ENCODE measurements around the gene ACTRT3. TPM values are rescaled to one million over a fixed set of nuclear protein-coding genes. Genes with fewer than 3 reads are reported as not detected.

Gene ACTRT3
- total RNA-seq (1 to 10 TPM; 1.1 to 4.4 (median 2.0) TPM), polyA plus RNA-seq (1 to 10 TPM in 1 of 3 donors, under 1 TPM in 2; 0.32 to 1.1 (median 0.37) TPM)
- long read RNA-seq, donor 1, partial matches to known transcripts = 0 of 4 reads
- long read RNA-seq, donor 1, other reads (novel, unspliced or antisense) = 0 of 4 reads
- long read RNA-seq, donor 2 = 0 reads
- long read RNA-seq, donor 3, partial matches to known transcripts = 0 of 2 reads
- long read RNA-seq, donor 3, other reads (novel, unspliced or antisense) = 0 of 2 reads
- long read RNA-seq, donor 4, partial matches to known transcripts = 0 of 1 reads
- long read RNA-seq, donor 4, other reads (novel, unspliced or antisense) = 0 of 1 reads
- long read RNA-seq, donor 5, partial matches to known transcripts = 0 of 4 reads
- long read RNA-seq, donor 5, other reads (novel, unspliced or antisense) = 0 of 4 reads
- long read RNA-seq, donor 6 = 0 reads
- long read RNA-seq, donor 7 = 0 reads
- long read RNA-seq, donor 8, partial matches to known transcripts = 0 of 3 reads
- long read RNA-seq, donor 8, other reads (novel, unspliced or antisense) = 0 of 3 reads
- long read RNA-seq, donor 9, partial matches to known transcripts = 0 of 2 reads
- long read RNA-seq, donor 9, other reads (novel, unspliced or antisense) = 0 of 2 reads
- long read RNA-seq, donor 10, transcript ACTRT3-201 (2 exons, 2,005 nt) = major isoform, 5 of 5 reads
- long read RNA-seq, donor 10, partial matches to known transcripts = 0 of 5 reads
- long read RNA-seq, donor 10, other reads (novel, unspliced or antisense) = 0 of 5 reads

DNA sequence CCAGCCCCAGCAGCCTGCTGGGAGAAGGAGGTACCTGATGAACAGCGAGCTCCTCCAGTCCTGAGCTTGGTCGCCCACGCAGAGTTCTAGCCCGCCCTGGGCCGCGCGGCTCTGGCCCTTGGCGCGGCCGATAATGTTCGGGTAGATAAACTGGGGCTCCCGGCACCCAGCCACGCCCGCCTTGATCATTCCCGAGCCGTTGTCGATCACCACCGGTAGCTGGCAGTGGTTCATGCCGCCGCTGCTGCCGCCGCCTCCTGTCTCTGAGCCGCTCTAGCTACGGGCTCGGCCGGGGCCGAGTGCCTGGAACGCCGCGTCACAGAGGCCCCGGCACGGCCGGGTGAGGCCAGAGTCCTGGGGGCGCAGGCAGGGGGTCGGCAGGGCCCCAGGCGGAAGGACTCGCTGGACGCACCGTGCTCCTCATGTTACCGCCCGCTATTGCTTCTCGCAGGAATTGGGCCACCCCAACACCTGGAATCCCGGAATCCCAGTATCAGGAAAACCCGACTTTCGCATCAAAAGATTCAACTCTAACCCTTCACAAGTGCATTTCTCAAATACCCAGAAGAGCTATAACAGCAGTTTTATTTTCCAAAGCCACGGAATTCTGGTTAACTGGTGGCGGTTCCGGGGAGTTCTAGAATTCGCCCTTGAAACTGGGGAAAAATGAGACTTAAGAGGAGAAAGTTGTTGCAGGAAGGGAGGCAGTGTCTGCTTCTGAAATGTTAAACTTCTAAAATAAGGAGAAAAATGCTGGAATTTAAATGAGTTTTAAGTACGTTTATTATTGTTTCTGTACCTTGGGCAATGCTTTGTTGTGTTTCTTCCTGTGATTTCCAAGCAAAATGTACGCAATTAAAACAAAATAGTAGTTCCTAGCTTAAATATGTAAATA is at the start of gene ACTRT3:
ACTRT3 (minus strand) TSS at position 275 of the 895 bp plus-strand sequence; CDS start at position 234, 41 bp downstream.
- WGBS, 4 donors = 1 to 2% (median 1%) methylated on average over 21 to 51 of the region's 51 CpGs
- intact Hi-C loops (cut with DNase I) = no loop called here
- no peaks in the 10 kb centered on the region for H3K27me3 ChIP-seq
- TF ChIP-seq, protein P1, sequence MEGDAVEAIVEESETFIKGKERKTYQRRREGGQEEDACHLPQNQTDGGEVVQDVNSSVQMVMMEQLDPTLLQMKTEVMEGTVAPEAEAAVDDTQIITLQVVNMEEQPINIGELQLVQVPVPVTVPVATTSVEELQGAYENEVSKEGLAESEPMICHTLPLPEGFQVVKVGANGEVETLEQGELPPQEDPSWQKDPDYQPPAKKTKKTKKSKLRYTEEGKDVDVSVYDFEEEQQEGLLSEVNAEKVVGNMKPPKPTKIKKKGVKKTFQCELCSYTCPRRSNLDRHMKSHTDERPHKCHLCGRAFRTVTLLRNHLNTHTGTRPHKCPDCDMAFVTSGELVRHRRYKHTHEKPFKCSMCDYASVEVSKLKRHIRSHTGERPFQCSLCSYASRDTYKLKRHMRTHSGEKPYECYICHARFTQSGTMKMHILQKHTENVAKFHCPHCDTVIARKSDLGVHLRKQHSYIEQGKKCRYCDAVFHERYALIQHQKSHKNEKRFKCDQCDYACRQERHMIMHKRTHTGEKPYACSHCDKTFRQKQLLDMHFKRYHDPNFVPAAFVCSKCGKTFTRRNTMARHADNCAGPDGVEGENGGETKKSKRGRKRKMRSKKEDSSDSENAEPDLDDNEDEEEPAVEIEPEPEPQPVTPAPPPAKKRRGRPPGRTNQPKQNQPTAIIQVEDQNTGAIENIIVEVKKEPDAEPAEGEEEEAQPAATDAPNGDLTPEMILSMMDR (IDR thresholded peaks at IDR 0.05) = no peak
- peak in 1 of 2 donors; percentile 33 for TF ChIP-seq POLR2A (IDR thresholded peaks at IDR 0.05)
- peak within 1 kb of the TSS; percentile 21 to 54 (median 46) for H3K4me3 ChIP-seq
- no peaks in the 10 kb centered on the region for H3K36me3 ChIP-seq (replicated peaks in 1 of 2)
- peak; percentile 63 to 77 (median 71) for DNase-seq
- H3K9me3 ChIP-seq (replicated peaks in 1 of 3) = no peaks in the 10 kb centered on the region
- H3K27ac ChIP-seq = peak within 1 kb of the TSS; percentile 9 to 91 (median 67)
- H3K4me1 ChIP-seq (replicated peaks in 1 of 2) = peaks cover 0 to 12% of the 10 kb centered on the region in 2 donors

DNA sequence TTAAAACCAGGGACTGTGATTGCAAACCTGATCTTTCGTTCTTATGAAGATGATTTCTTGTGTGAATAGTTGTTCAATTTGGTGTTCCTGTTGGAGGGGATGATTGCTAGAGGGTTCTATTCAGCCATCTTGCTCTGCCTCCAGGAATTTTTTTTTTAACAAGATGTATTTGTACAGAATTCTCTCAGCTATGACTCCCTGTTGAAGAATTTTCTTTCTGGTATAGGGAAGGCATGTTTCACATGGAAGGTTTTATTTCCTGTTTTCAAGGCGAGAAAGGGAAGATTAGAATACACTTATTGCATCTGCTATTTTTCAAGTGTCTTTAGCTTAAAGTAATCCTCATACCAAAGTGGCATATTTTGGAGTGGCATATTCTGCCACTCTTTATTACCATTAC is 49.0 kb upstream of the ACTRT3 start:
- H3K27me3 ChIP-seq = no peaks in the 10 kb centered on the region
- H3K4me1 ChIP-seq (replicated peaks in 1 of 2) = no peaks in the 10 kb centered on the region
- 68 to 80% (median 72%) methylated on average over 2 of the region's 2 CpGs for WGBS, 4 donors
- H3K4me3 ChIP-seq = no peak overlapping the region
- peaks cover 0 to 5% (median 0%) of the 10 kb centered on the region in 3 donors for H3K9me3 ChIP-seq (replicated peaks in 1 of 3)
- TF ChIP-seq POLR2A (IDR thresholded peaks at IDR 0.05) = no peak
- TF ChIP-seq, protein P1 (IDR thresholded peaks at IDR 0.05) = no peak
- no peaks in the 10 kb centered on the region for H3K36me3 ChIP-seq (replicated peaks in 1 of 2)
- DNase-seq = no peak
- no peak overlapping the region for H3K27ac ChIP-seq
- intact Hi-C loops (cut with DNase I) = no loop called here

DNA sequence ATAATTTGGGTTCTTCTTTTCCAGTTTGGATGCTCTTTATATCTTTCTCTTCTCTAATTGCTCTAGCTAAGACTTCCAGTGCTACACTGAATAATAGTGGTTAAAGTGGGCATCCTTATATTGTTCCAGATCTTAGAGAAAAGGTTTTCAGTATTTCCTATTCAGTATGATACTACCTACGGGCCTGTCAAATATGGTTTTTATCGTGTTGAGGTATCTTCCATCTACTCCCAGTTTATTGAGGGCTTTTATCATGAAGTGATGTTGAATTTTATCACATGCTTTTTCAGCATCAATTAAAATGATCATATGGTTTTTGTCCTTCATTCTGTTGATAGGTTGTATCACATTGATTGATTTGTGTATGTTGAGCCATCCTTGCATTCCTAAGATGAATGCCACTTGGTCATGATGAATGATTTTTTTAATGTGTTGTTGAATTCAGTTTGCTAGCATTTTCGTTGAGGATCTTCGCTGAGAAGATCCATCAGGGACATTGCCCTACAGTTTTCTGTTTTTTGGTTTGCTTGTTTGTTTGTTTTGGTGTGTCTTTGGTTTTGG is 46.3 kb upstream of the ACTRT3 start:
- intact Hi-C loops (cut with DNase I) = no loop called here
- WGBS, 4 donors = 87 to 94% (median 91%) methylated on average over 4 of the region's 4 CpGs
- peaks cover 3 to 9% of the 10 kb centered on the region in 2 donors for H3K4me1 ChIP-seq (replicated peaks in 1 of 2)
- no peaks in the 10 kb centered on the region for H3K36me3 ChIP-seq (replicated peaks in 1 of 2)
- peaks cover 0 to 5% (median 0%) of the 10 kb centered on the region in 3 donors for H3K9me3 ChIP-seq (replicated peaks in 1 of 3)
- H3K27ac ChIP-seq = no peak overlapping the region
- H3K4me3 ChIP-seq = no peak overlapping the region
- TF ChIP-seq POLR2A (IDR thresholded peaks at IDR 0.05) = no peak
- TF ChIP-seq, protein P1 (IDR thresholded peaks at IDR 0.05) = no peak
- no peak for DNase-seq
- no peaks in the 10 kb centered on the region for H3K27me3 ChIP-seq
